ENCODE measurements around the gene LRRC34.

The LRRC34 gene

GRCh38 chr3:169813278-169813677 lies 574 bp upstream of the LRRC34 start:
- DNase-seq: no peak

DNA sequence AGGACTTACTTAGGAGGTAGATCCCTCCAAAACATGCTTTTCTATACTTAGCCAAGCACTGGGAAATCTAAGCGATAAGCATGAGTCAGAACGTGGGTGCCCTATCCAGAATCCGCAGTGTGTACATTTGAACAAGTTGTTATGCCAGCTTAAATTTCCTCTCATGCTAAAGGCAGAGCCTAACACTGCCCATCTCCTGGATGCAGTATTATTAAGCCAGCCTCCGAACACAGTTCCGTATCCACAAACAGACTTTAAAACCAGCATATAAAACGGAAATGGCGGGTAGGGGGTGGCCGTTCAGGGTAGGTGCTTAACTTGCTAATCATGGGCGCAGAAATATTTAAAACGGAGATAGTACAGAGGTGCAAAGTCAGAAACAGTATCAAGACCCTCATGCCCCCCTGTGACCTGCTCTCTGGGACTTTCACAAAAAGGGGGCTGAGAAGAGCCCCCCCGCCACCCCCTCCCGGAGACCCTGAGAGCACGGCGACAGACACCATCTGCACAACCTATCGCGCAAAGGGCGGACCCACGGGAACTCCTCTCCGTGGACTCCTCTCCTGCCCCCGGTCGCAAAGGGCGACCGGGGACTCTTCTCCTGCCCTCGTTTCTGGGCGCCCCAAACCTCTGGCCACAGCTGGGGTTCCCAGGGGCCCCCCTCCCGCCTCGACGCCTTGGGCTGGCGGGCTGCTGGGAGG lies 923 bp downstream of the LRRC34 start:
- peak; percentile 37 for DNase-seq

GRCh38 chr3:169809230-169809795 lies 3.4 kb downstream of the LRRC34 start:
- no peak for DNase-seq

DNA sequence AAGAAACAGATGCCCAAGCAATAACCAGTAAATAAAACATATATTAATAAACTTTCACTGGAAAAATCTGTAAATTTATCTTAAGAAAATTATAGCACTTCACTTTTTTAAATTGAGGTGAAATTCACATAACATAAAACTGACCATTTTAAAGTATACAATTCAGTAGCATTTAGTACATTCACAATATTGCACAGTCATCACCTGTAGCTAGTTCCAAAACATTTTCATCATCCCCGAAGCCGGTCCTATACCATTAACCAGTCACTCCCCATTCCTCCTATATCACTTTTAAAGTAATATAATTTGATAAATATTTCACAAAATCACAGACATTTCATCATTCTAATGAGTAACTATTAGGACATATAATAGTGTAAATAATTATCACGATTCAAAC lies 8.0 kb downstream of the LRRC34 start:
- no peak for DNase-seq

DNA sequence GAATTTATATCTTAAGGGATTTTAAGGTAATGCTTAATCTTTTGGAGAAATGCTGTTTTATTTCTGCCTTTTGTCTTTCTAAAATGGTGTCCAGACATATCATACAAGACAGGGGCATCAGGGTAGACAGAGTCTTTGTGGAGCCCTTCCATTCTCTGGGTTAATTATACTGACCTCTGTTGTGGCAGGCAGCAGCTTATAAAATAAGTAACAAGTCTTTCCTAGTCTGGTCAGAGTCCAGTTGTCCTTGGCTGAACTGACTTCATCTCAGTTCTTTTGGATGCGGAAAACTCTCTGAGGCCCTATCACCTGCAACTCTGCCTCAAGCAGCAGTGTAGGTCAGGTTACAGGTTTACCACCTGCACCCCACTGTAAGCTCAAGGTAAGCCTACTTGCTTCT lies 20.3 kb downstream of the LRRC34 start:
- DNase-seq: no peak

- no peak for DNase-seq
These were observed 21.8 kb downstream of the LRRC34 start for GRCh38 chr3:169790687-169791429.

GRCh38 chr3:169790219-169790618 lies 22.5 kb downstream of the LRRC34 start:
- no peak for DNase-seq

GRCh38 chr3:169787791-169788190 lies 24.9 kb downstream of the LRRC34 start:
- no peak for DNase-seq

DNA sequence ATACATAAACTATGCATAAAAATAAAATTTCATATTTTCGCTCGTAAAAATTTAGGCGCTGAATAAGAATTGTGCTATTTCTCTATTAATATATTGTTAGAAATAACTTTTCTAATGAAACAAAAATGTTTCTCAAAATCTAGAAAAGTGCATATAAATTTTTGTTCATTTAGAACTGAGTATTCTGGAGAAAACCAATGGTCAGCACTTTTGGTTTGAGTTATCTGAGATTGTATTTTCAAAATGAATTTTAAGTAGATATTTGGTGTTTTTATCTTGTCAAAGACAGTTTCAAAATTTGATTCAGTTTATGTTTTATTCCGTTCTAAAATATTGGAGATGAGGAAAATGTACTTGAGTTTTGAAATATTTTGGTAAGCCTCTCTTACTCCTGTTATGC lies 25.6 kb downstream of the LRRC34 start:
- DNase-seq: no peak

DNA sequence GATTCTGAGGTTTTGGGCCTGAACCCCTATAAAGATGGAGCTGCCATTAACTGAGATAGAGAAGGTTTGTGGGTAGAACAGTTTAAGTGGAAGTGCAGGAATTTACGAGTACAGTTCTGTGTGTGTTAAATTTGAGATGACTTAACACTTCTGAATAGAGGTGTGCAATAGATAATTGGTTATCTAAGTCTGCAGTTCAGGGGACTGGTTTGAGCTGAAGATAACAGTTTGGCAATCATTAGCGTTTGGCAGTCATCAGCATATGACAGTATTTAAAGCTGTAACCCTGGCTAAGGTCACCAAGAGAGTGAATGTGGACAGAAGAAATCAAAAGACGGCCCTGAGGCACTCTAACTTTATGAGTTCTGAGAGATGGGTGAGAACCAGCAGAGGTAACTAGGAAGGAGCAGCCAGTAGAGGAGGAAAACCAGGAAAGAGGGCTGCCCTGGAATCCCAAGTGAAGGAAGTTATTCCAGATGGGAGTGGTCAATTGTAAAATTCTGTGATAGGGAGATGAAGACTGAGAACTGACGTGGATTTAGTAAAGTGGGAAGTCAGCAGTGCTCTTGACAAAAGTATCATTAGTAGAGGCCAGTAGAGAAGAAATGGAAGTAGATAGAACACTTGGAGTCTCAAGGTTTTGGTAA lies 31.4 kb downstream of the LRRC34 start:
- no peak for DNase-seq

- DNase-seq: no peak
These were observed 32.0 kb downstream of the LRRC34 start for GRCh38 chr3:169780742-169781141.

GRCh38 chr3:169777822-169778221 lies 34.9 kb downstream of the LRRC34 start:
- DNase-seq: no peak

- no peak for DNase-seq
These were observed 38.5 kb downstream of the LRRC34 start for GRCh38 chr3:169774186-169774585.

- peak; percentile 81 for DNase-seq
These were observed 39.5 kb downstream of the LRRC34 start, which contains the start of gene MYNN for GRCh38 chr3:169772897-169773816. MYNN (plus strand) TSS chr3:169773396; CDS start chr3:169774296, 900 bp downstream.

DNA sequence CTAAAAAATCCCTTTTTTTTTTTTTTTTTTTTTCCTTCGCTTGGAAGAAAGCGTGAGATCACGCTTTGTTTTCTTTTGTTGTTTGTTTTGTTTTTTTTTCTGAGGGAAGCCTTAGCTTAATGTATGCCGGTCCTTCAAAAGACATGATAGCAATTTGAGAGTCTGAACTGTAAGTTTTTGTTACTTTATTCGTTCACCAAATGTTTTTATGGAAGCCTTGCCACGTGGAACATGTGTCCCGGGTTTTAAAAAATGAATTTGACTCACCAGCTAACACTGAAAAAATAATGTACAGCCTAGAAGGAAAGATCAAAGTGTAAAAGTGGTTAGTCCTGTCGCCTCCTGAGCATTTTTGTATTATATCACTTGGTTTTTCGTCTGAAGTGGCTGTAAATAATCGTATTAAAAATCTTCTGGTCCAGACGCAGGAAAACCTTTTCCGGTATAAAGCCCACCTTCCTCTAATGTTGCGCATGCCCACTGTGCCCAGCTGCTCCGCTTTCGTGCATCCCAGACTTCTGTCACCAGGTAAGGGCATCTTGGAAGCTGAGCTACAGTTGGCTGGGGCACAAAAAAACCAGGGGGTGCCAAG lies 40.3 kb downstream of the LRRC34 start:
- DNase-seq: peak; percentile 88

GRCh38 chr3:169771497-169772304 lies 41.0 kb downstream of the LRRC34 start:
- peak; percentile 73 for DNase-seq

- DNase-seq: no peak
These were observed 43.2 kb downstream of the LRRC34 start, which contains the start of gene ACTRT3 for GRCh38 chr3:169769287-169770181. ACTRT3 (minus strand) TSS chr3:169769561; CDS start chr3:169769520, 41 bp downstream.

- peak; percentile 86 for DNase-seq
These were observed 47.7 kb downstream of the LRRC34 start, which contains the start of gene TERC for GRCh38 chr3:169764882-169765612. TERC (minus strand) TSS chr3:169765060.

DNA sequence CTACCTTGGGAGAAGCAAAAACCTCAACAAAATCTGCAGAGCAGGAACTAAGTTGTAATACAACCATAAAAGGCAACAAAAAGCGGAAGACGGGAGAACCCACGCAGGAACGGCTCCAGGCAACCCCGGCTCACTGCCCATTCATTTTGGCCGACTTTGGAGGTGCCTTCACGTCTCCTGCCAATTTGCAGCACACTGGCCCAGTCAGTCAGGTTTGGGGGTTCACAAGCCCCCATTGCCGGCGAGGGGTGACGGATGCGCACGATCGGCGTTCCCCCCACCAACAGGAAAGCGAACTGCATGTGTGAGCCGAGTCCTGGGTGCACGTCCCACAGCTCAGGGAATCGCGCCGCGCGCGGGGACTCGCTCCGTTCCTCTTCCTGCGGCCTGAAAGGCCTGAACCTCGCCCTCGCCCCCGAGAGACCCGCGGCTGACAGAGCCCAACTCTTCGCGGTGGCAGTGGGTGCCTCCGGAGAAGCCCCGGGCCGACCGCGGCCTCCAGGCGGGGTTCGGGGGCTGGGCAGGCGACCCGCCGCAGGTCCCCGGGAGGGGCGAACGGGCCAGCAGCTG lies 48.3 kb downstream of the LRRC34 start:
- no peak for DNase-seq

Measured in NCI-H345 (cell line).